Liver (tissue), 9 donors: ENCODE data around the gene CLMN. TPM values are rescaled to one million over a fixed set of nuclear protein-coding genes. Genes with fewer than 3 reads are reported as not detected.

Experiments
- DNase-seq: peaks from one replicate; pipeline ENCODE4 v3.0.0-alpha.2; 2017; ENCODE audit warnings: low spot score
- H3K27ac ChIP-seq, 2 donors: one replicate each; pipeline ENCODE4 v1.7.0; 2013; ENCODE audit warnings: inconsistent platforms in 2 of 2, low read length in 2 of 2, control low read depth in 1 of 2, low read depth in 1 of 2, mild to moderate bottlenecking in 1 of 2
- H3K27me3 ChIP-seq, 4 donors: one replicate each; pipeline versions ENCODE4 v1.6.1 to v1.7.0; 2013; ENCODE audit warnings: low read length in 3 of 4, inconsistent platforms in 1 of 4, mild to moderate bottlenecking in 1 of 4, moderate library complexity in 1 of 4; ENCODE audit not compliant: control insufficient read depth in 4 of 4, insufficient read depth in 4 of 4
- H3K36me3 ChIP-seq, 4 donors: one replicate each; pipeline versions ENCODE4 v1.6.1 to v1.7.0; 2013; ENCODE audit warnings: low read length in 3 of 4, mild to moderate bottlenecking in 3 of 4, low read depth in 1 of 4, moderate library complexity in 1 of 4; ENCODE audit not compliant: control insufficient read depth in 4 of 4, insufficient read depth in 3 of 4
- H3K4me1 ChIP-seq, 4 donors: one replicate each; pipeline versions ENCODE4 v1.6.1 to v1.7.0; 2013; ENCODE audit warnings: low read length in 3 of 4, mild to moderate bottlenecking in 3 of 4, moderate library complexity in 1 of 4; ENCODE audit not compliant: control insufficient read depth in 4 of 4, insufficient read depth in 4 of 4
- H3K4me3 ChIP-seq, 3 donors: one replicate each; pipeline versions ENCODE4 v1.6.1 to v1.7.0; 2013; ENCODE audit warnings: low read length in 3 of 3, control low read depth in 1 of 3, low read depth in 1 of 3, mild to moderate bottlenecking in 1 of 3
- H3K9ac ChIP-seq, 2 donors: one replicate each; pipeline ENCODE4 v1.7.0; 2013; ENCODE audit warnings: low read length in 2 of 2, mild to moderate bottlenecking in 2 of 2, moderate library complexity in 2 of 2, control low read depth in 1 of 2, low read depth in 1 of 2
- H3K9me3 ChIP-seq, 4 donors: one replicate each; pipeline versions ENCODE4 v1.6.1 to v1.7.0; 2013; ENCODE audit warnings: low read length in 3 of 4; ENCODE audit not compliant: control insufficient read depth in 4 of 4
- EGR1 ChIP-seq, 2 donors: IDR thresholded peaks; 2 replicates each; pipeline ENCODE4 v1.6.1; 2016 to 2018; ENCODE audit warnings: antibody characterized with exemption in 2 of 2, low read depth in 2 of 2
- FOXA1 ChIP-seq: IDR thresholded peaks from 2 replicates; pipeline ENCODE4 v1.6.1; 2016; ENCODE audit warnings: antibody characterized with exemption
- FOXA2 ChIP-seq: IDR thresholded peaks from 2 replicates; pipeline ENCODE4 v1.6.1; 2016; ENCODE audit warnings: antibody characterized with exemption
- GABPA ChIP-seq, 2 donors: IDR thresholded peaks in 1 of 2; conservative IDR thresholded peaks in 1 of 2; 2 replicates each; pipeline ENCODE4 v1.6.1; 2016; ENCODE audit warnings: antibody characterized with exemption in 2 of 2, mild to moderate bottlenecking in 1 of 2, moderate library complexity in 1 of 2
- HNF4A ChIP-seq, 2 donors: conservative IDR thresholded peaks; 2 replicates each; pipeline ENCODE4 v1.6.1; 2016; ENCODE audit warnings: antibody characterized with exemption in 2 of 2, mild to moderate bottlenecking in 2 of 2
- HNF4G ChIP-seq: IDR thresholded peaks from 2 replicates; pipeline ENCODE4 v1.6.1; 2016; ENCODE audit warnings: antibody characterized with exemption
- JUND ChIP-seq, 2 donors: IDR thresholded peaks; 2 replicates each; pipeline ENCODE4 v1.6.1; 2016; ENCODE audit warnings: antibody characterized with exemption in 2 of 2
- NR2F2 ChIP-seq: IDR thresholded peaks from 2 replicates; pipeline ENCODE4 v1.6.1; 2016; ENCODE audit warnings: antibody characterized with exemption
- RAD21 ChIP-seq, 2 donors: IDR thresholded peaks; 2 replicates each; pipeline ENCODE4 v1.6.1; 2016; ENCODE audit warnings: antibody characterized with exemption in 2 of 2, mild to moderate bottlenecking in 2 of 2
- RXRA ChIP-seq, 2 donors: IDR thresholded peaks; 2 replicates each; pipeline ENCODE4 v1.6.1; 2017 to 2018; ENCODE audit warnings: antibody characterized with exemption in 2 of 2, mild to moderate bottlenecking in 1 of 2
- SP1 ChIP-seq: IDR thresholded peaks from 2 replicates; pipeline ENCODE4 v1.6.1; 2018; ENCODE audit warnings: antibody characterized with exemption, mild to moderate bottlenecking
- TAF1 ChIP-seq: conservative IDR thresholded peaks from 2 replicates; pipeline ENCODE4 v1.6.1; 2016; ENCODE audit warnings: antibody characterized with exemption, mild to moderate bottlenecking
- YY1 ChIP-seq: IDR thresholded peaks from 2 replicates; pipeline ENCODE4 v1.6.1; 2016; ENCODE audit warnings: antibody characterized with exemption, mild to moderate bottlenecking
- ZBTB33 ChIP-seq: IDR thresholded peaks from 2 replicates; pipeline ENCODE4 v1.6.1; 2016; ENCODE audit warnings: antibody characterized with exemption
- WGBS: extraction: QIAGEN DNeasy Blood & Tissue Kit; methylation state at CpG from one replicate; pipeline ENCODE4 v1.1.7; 2013; 5-methylcytosine and 5-hydroxymethylcytosine counted together
- polyA plus RNA-seq, 2 donors: library from polyadenylated mRNA; stranded (reverse) in 1 of 2; unstranded in 1 of 2; fragments of 200-250 nt in 1 of 2; fragments of >200 nt in 1 of 2; fragmentation: Nextera tagmentation in 1 of 2; extraction: Ambion mirVana in 1 of 2; gene quantifications; one replicate each; pipeline versions ENCODE4 v1.2.1 to v1.2.3, GENCODE V29; 2013 to 2015
- total RNA-seq, 2 donors: library from RNA; depleted of rRNA; stranded (reverse); fragments of >200 nt; gene quantifications; one replicate each; pipeline ENCODE4 v1.2.3, GENCODE V29; 2014
- TF ChIP-seq, protein P1 (sequence below): IDR thresholded peaks from 2 replicates; pipeline ENCODE4 v1.6.1; 2016; ENCODE audit warnings: antibody characterized with exemption, mild to moderate bottlenecking
- TF ChIP-seq, protein P2 (sequence below): IDR thresholded peaks from 2 replicates; pipeline ENCODE4 v1.6.1; 2016; ENCODE audit warnings: antibody characterized with exemption
- TF ChIP-seq, protein P3 (sequence below): fragments of 150-350 bp; IDR thresholded peaks from 2 replicates; pipeline ENCODE4 v1.5.1; 2017; ENCODE audit warnings: improper control_type of control experiment, low read depth, low read length; ENCODE audit not compliant: missing input control
- donor health status: healthy.
- donor health status: healthy.
- donor health status: healthy.
- donor health status: healthy.
- donor health status: healthy.

Gene CLMN
- total and polyA plus RNA-seq, 4 donors, result 6.0 to 41.1 (median 24.1) TPM

GRCh38 chr14:95208598-95208997 lies 111.1 kb downstream of the CLMN start:
- WGBS, result 90% methylated on average over 6 of the region's 6 CpGs
- H3K9me3 ChIP-seq, result no peaks in the 10 kb centered on the region
- no peak overlapping the region for H3K9ac ChIP-seq
- no peaks in the 10 kb centered on the region for H3K27me3 ChIP-seq
- peaks cover 0 to 11% (median 7%) of the 10 kb centered on the region in 4 donors for H3K36me3 ChIP-seq
- no peak for TF ChIP-seq YY1
- no peak for TF ChIP-seq ZBTB33
- no peak for TF ChIP-seq NR2F2
- DNase-seq, result no peak
- no peak overlapping the region for H3K27ac ChIP-seq
- peaks cover 9 to 38% (median 31%) of the 10 kb centered on the region in 4 donors for H3K4me1 ChIP-seq
- no peak overlapping the region for H3K4me3 ChIP-seq

GRCh38 chr14:95207475-95208233 lies 112.1 kb downstream of the CLMN start:
- Histone ChIP-seq H3K4me1 (peaks cover 9 to 30% (median 27%) of the 10 kb centered on the region in 4 donors), H3K9ac (no peak overlapping the region), H3K4me3 (no peak overlapping the region), H3K27ac (no peak overlapping the region), H3K9me3 (no peaks in the 10 kb centered on the region), H3K27me3 (no peaks in the 10 kb centered on the region), H3K36me3 (peaks cover 4 to 16% (median 12%) of the 10 kb centered on the region in 4 donors)
- TF ChIP-seq SP1 (no peak), FOXA2 (no peak), TAF1 (no peak), RAD21 (IDR thresholded peaks at IDR 0.05) (no peak), YY1 (no peak), JUND (IDR thresholded peaks at IDR 0.05) (no peak), RXRA (IDR thresholded peaks at IDR 0.05) (no peak), GABPA (IDR thresholded peaks at IDR 0.05 in 1 of 2, conservative IDR thresholded peaks at IDR 0.05 in 1 of 2) (no peak), HNF4A (conservative IDR thresholded peaks at IDR 0.05) (no peak), EGR1 (IDR thresholded peaks at IDR 0.05; ENCODE audit: low read depth in 2 of 2) (no peak), FOXA1 (no peak), NR2F2 (no peak), ZBTB33 (no peak), HNF4G (no peak)
- TF ChIP-seq, protein P1, sequence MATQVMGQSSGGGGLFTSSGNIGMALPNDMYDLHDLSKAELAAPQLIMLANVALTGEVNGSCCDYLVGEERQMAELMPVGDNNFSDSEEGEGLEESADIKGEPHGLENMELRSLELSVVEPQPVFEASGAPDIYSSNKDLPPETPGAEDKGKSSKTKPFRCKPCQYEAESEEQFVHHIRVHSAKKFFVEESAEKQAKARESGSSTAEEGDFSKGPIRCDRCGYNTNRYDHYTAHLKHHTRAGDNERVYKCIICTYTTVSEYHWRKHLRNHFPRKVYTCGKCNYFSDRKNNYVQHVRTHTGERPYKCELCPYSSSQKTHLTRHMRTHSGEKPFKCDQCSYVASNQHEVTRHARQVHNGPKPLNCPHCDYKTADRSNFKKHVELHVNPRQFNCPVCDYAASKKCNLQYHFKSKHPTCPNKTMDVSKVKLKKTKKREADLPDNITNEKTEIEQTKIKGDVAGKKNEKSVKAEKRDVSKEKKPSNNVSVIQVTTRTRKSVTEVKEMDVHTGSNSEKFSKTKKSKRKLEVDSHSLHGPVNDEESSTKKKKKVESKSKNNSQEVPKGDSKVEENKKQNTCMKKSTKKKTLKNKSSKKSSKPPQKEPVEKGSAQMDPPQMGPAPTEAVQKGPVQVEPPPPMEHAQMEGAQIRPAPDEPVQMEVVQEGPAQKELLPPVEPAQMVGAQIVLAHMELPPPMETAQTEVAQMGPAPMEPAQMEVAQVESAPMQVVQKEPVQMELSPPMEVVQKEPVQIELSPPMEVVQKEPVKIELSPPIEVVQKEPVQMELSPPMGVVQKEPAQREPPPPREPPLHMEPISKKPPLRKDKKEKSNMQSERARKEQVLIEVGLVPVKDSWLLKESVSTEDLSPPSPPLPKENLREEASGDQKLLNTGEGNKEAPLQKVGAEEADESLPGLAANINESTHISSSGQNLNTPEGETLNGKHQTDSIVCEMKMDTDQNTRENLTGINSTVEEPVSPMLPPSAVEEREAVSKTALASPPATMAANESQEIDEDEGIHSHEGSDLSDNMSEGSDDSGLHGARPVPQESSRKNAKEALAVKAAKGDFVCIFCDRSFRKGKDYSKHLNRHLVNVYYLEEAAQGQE, result no peak
- TF ChIP-seq, protein P2, sequence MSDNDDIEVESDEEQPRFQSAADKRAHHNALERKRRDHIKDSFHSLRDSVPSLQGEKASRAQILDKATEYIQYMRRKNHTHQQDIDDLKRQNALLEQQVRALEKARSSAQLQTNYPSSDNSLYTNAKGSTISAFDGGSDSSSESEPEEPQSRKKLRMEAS, result no peak
- TF ChIP-seq, protein P3, sequence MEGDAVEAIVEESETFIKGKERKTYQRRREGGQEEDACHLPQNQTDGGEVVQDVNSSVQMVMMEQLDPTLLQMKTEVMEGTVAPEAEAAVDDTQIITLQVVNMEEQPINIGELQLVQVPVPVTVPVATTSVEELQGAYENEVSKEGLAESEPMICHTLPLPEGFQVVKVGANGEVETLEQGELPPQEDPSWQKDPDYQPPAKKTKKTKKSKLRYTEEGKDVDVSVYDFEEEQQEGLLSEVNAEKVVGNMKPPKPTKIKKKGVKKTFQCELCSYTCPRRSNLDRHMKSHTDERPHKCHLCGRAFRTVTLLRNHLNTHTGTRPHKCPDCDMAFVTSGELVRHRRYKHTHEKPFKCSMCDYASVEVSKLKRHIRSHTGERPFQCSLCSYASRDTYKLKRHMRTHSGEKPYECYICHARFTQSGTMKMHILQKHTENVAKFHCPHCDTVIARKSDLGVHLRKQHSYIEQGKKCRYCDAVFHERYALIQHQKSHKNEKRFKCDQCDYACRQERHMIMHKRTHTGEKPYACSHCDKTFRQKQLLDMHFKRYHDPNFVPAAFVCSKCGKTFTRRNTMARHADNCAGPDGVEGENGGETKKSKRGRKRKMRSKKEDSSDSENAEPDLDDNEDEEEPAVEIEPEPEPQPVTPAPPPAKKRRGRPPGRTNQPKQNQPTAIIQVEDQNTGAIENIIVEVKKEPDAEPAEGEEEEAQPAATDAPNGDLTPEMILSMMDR, result no peak
- no peak for DNase-seq
- WGBS, result 77% methylated on average over 7 of the region's 7 CpGs
